ENCODE data around the gene CENPM. TPM values are rescaled to one million over a fixed set of nuclear protein-coding genes. Genes with fewer than 3 reads are reported as not detected.

Gene CENPM
- total RNA-seq, 4 donors from 2014 or later = 1.5 to 5.1 TPM; not detected in 2

DNA sequence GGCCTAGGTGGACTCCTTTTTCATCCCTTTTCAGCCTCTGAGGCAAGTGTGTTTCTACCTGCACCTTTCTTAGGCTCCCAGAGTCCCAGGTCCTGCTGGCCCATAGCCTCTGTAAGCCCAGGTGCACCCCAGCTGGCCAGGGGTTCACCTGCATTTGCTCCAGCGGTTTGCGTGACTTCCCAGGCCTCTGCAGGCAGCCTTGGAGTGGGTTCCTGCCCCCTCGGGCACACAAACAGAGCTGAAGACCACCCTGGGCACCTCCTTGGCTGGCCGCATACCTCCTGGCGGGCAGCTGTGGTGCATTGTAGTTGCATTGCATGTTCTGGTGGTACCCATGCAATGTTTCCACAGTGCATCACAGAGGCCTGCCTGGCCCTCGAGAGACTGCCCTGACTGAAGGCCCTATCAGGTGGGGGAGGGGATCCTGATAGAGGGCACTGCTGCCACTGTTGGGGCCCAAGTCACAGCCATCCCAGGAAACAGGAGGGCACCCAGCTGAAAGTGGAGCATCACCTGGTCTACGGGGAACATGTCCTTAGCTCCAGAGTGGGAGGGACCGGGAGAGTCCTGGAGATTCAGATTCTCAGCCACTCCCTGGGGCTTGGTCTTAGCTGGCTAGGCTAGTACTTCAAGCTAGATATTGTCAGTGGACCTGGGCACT is 46.2 kb downstream of the CENPM start:
- in situ Hi-C loops (cut with MboI; ENCODE audit: low sequenced_read_pairs in 4 of 4) = no loop called here
- peaks cover 25 to 31% of the 10 kb centered on the region in 2 donors for H3K4me1 ChIP-seq
- H3K27me3 ChIP-seq = no peaks in the 10 kb centered on the region
- DNase-seq = no peak
- H3K9me3 ChIP-seq = no peaks in the 10 kb centered on the region
- H3K27ac ChIP-seq = peak overlapping the region in 3 of 4 donors; percentile 13 to 80 (median 69)
- no peak for ATAC-seq
- intact Hi-C loops (cut with DNase I; ENCODE audit: low total_unique reads) = no loop called here
- peaks cover 0 to 35% of the 10 kb centered on the region in 2 donors for H3K36me3 ChIP-seq
- no peak for TF ChIP-seq POLR2A (IDR thresholded peaks at IDR 0.05)
- TF ChIP-seq, protein P1, sequence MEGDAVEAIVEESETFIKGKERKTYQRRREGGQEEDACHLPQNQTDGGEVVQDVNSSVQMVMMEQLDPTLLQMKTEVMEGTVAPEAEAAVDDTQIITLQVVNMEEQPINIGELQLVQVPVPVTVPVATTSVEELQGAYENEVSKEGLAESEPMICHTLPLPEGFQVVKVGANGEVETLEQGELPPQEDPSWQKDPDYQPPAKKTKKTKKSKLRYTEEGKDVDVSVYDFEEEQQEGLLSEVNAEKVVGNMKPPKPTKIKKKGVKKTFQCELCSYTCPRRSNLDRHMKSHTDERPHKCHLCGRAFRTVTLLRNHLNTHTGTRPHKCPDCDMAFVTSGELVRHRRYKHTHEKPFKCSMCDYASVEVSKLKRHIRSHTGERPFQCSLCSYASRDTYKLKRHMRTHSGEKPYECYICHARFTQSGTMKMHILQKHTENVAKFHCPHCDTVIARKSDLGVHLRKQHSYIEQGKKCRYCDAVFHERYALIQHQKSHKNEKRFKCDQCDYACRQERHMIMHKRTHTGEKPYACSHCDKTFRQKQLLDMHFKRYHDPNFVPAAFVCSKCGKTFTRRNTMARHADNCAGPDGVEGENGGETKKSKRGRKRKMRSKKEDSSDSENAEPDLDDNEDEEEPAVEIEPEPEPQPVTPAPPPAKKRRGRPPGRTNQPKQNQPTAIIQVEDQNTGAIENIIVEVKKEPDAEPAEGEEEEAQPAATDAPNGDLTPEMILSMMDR (IDR thresholded peaks at IDR 0.05 in 4 of 5, conservative IDR thresholded peaks at IDR 0.05 in 1 of 5) = no peak
- no peak overlapping the region for H3K4me3 ChIP-seq

DNA sequence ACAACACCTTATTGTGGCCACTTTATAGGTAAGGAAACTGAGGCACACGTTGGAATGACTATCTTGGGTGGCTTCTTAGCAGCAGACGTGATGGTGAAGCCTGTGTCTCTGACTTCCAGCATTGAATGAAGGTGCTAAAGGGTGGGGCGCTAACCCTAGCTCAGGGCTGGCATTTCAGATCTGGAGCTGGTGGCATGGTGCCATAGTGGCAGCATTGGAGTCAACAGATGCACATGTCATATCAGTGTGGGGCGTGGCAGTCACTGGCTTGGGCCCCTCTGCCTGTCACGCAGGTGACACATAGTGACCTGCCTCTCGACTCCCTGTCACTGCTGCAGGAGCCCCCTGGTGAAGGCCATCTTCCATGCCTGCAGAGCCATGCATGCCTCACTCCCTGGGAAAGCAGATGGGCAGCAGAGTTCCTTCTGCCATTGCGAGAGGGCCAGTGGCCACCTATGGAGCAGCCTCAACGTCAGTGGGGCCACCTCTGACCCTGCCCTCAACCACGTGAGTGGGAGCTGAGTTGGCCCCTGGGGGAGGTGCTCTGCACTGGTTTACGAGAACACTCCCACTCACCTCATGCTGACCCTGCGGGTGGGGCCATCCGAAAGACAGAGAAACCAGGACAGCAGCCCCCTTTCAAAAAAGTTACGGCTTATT is 46.8 kb downstream of the CENPM start:
- Histone ChIP-seq H3K9me3 (no peaks in the 10 kb centered on the region), H3K36me3 (peaks cover 0 to 31% of the 10 kb centered on the region in 2 donors), H3K4me3 (no peak overlapping the region), H3K4me1 (peaks cover 30 to 31% of the 10 kb centered on the region in 2 donors), H3K27me3 (no peaks in the 10 kb centered on the region), H3K27ac (peak overlapping the region in 3 of 4 donors; percentile 69 to 80 (median 74))
- ATAC-seq (peak in 1 of 2 donors; percentile 19), DNase-seq (peak; percentile 56 to 71)
- in situ Hi-C loops (cut with MboI; ENCODE audit: low sequenced_read_pairs in 4 of 4) = no loop called here
- intact Hi-C loops (cut with DNase I; ENCODE audit: low total_unique reads) = no loop called here
- TF ChIP-seq POLR2A (IDR thresholded peaks at IDR 0.05) = no peak
- TF ChIP-seq, protein P1 (IDR thresholded peaks at IDR 0.05 in 4 of 5, conservative IDR thresholded peaks at IDR 0.05 in 1 of 5) = no peak

DNA sequence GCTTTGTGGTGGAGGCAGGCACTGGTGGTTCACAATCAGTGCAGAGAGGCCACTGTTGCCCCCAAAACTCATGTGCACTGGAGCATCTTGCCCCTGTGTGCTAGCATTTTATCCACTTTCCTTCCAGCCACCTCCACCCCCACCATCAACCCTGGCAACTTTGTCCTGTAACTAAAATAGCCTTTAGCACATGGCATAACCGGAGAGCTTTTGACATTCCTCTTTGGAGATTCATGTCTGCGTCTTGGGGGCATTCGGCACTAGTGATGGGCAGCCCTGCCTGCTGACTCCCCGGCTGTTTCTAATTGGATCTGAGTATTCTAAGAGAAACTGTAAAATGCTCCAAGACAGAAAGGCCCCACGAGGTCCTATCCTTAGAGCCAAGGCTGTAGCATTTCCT is 47.8 kb downstream of the CENPM start:
- Histone ChIP-seq H3K27me3 (no peaks in the 10 kb centered on the region), H3K4me3 (no peak overlapping the region), H3K36me3 (peaks cover 0 to 28% of the 10 kb centered on the region in 2 donors), H3K9me3 (no peaks in the 10 kb centered on the region), H3K27ac (peak overlapping the region; percentile 62 to 80 (median 72)), H3K4me1 (peaks cover 30 to 31% of the 10 kb centered on the region in 2 donors)
- in situ Hi-C loops (cut with MboI; ENCODE audit: low sequenced_read_pairs in 4 of 4) (no loop called here), intact Hi-C loops (cut with DNase I; ENCODE audit: low total_unique reads) (no loop called here)
- TF ChIP-seq, protein P1 (IDR thresholded peaks at IDR 0.05 in 4 of 5, conservative IDR thresholded peaks at IDR 0.05 in 1 of 5) = no peak
- no peak for TF ChIP-seq POLR2A (IDR thresholded peaks at IDR 0.05)
- DNase-seq (peak; percentile 27 to 57), ATAC-seq (peak; percentile 83 to 84)

DNA sequence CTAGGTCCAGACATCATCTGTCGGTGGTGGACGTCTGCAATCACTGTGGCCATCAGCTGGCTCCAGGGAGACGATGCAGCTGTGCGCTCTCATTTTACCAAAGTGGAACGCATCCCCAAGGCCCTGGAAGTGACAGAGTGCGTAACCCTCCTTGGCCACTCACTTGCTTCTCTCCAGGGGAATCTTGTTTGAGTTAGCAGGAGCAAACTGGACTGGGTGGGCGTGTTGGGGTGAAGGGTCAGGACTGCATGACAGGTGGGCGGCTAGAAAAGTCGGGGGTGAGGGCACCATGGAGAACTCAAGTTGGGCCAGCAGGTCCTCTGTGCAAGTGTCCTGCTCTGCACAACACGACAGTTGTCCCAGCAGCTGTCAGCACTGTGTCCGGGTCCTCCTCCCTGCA is 48.3 kb downstream of the CENPM start:
- intact Hi-C loops (cut with DNase I; ENCODE audit: low total_unique reads) (no loop called here), in situ Hi-C loops (cut with MboI; ENCODE audit: low sequenced_read_pairs in 4 of 4) (no loop called here)
- no peaks in the 10 kb centered on the region for H3K27me3 ChIP-seq
- peaks cover 30 to 31% of the 10 kb centered on the region in 2 donors for H3K4me1 ChIP-seq
- ATAC-seq (peak; percentile 28 to 48), DNase-seq (peak in 1 of 2 donors; percentile 65)
- H3K9me3 ChIP-seq = no peaks in the 10 kb centered on the region
- H3K27ac ChIP-seq = peak overlapping the region; percentile 10 to 80 (median 72)
- TF ChIP-seq, protein P1 (IDR thresholded peaks at IDR 0.05 in 4 of 5, conservative IDR thresholded peaks at IDR 0.05 in 1 of 5) = no peak
- no peak for TF ChIP-seq POLR2A (IDR thresholded peaks at IDR 0.05)
- H3K36me3 ChIP-seq = peaks cover 0 to 27% of the 10 kb centered on the region in 2 donors
- no peak overlapping the region for H3K4me3 ChIP-seq
